DND-41 (cell line): ENCODE data around the gene WRNIP1.

Source experiments
- ATAC-seq: fragments of 200-7000 bp; cut with Tn5 transposase; 3 replicates; pipeline ENCODE4 v1.9.1; 2021; ENCODE audit warnings: low read depth; ENCODE audit not compliant: insufficient read depth
- DNase-seq: peaks from one replicate; pipeline ENCODE4 v3.0.0-alpha.2; 2020
- H2AFZ ChIP-seq: 2 replicates; pipeline ENCODE4 v1.6.0; 2012; ENCODE audit warnings: low read depth, low read length
- H3K27ac ChIP-seq: 2 replicates; pipeline ENCODE4 v1.5.1; 2012; ENCODE audit warnings: low read length, inconsistent platforms
- H3K27me3 ChIP-seq: fragments of 200-600 bp; sonication (generic); 2 replicates; pipeline ENCODE4 v1.6.0; 2012; ENCODE audit warnings: low read length, mild to moderate bottlenecking, inconsistent platforms; ENCODE audit not compliant: insufficient read depth, poor library complexity
- H3K36me3 ChIP-seq: 2 replicates; pipeline ENCODE4 v1.5.1; 2012; ENCODE audit warnings: low read length, inconsistent platforms; ENCODE audit not compliant: insufficient read depth
- H3K4me1 ChIP-seq: 2 replicates; pipeline ENCODE4 v1.5.1; 2012; ENCODE audit warnings: mild to moderate bottlenecking, low read length; ENCODE audit not compliant: insufficient read depth
- H3K4me2 ChIP-seq: 2 replicates; pipeline ENCODE4 v1.6.0; 2012; ENCODE audit warnings: mild to moderate bottlenecking, moderate library complexity, low read length, inconsistent platforms; ENCODE audit not compliant: insufficient read depth
- H3K4me3 ChIP-seq, 2 experiments: fragments of 200-600 bp in 1 of 2; shearing (Covaris generic) in 1 of 2; 2 replicates each; pipeline ENCODE4 v1.5.1; 2012 to 2016; ENCODE audit warnings: inconsistent platforms in 2 of 2, low read length in 2 of 2, mild to moderate bottlenecking in 2 of 2, low read depth in 1 of 2, moderate library complexity in 1 of 2
- H3K79me2 ChIP-seq: 2 replicates; pipeline ENCODE4 v1.6.0; 2012; ENCODE audit warnings: low read length, inconsistent platforms; ENCODE audit not compliant: insufficient read depth
- H3K9ac ChIP-seq: 2 replicates; pipeline ENCODE4 v1.6.0; 2012; ENCODE audit warnings: low read depth, mild to moderate bottlenecking, inconsistent platforms, low read length, moderate library complexity
- H3K9me3 ChIP-seq: 2 replicates; pipeline ENCODE4 v1.5.1; 2012; ENCODE audit warnings: low read length, moderate library complexity, mild to moderate bottlenecking, inconsistent platforms; ENCODE audit not compliant: insufficient read depth, severe bottlenecking
- H4K20me1 ChIP-seq: 2 replicates; pipeline ENCODE4 v1.6.0; 2012; ENCODE audit warnings: low read length; ENCODE audit not compliant: insufficient read depth
- CTCF ChIP-seq: IDR thresholded peaks from 2 replicates; pipeline ENCODE4 v1.5.1; 2012; ENCODE audit warnings: borderline replicate concordance, low read length, moderate library complexity, mild to moderate bottlenecking; ENCODE audit not compliant: poor library complexity, severe bottlenecking; ENCODE audit errors: extremely low read depth
- EZH2 ChIP-seq: IDR thresholded peaks from 3 replicates; pipeline ENCODE4 v1.6.1; 2012; ENCODE audit warnings: borderline replicate concordance, low read depth, mild to moderate bottlenecking, moderate library complexity, low read length, inconsistent platforms; ENCODE audit not compliant: severe bottlenecking

WRNIP1 gene

GRCh38 chr6:2737885-2738284 lies 27.3 kb upstream of the WRNIP1 start:
- no peak for ATAC-seq
- Histone ChIP-seq H3K4me1 (no peaks in the 10 kb centered on the region), H3K27me3 (peaks cover 3% of the 10 kb centered on the region), H3K9ac (no peak overlapping the region), H3K4me2 (no peak overlapping the region), H3K9me3 (no peaks in the 10 kb centered on the region), H3K27ac (no peak overlapping the region), H2AFZ (no peak overlapping the region), H3K36me3 (no peaks in the 10 kb centered on the region), H3K79me2 (no peaks in the 10 kb centered on the region), H4K20me1 (no peaks in the 10 kb centered on the region), H3K4me3 (no peak overlapping the region)
- DNase-seq: no peak
- TF ChIP-seq CTCF (no peak), EZH2 (no peak)

- H3K27me3 ChIP-seq: peaks cover 3% of the 10 kb centered on the region
- TF ChIP-seq CTCF: peak; percentile 74
- TF ChIP-seq EZH2: no peak
- no peaks in the 10 kb centered on the region for H3K36me3 ChIP-seq
- H3K4me1 ChIP-seq: no peaks in the 10 kb centered on the region
- H3K79me2 ChIP-seq: no peaks in the 10 kb centered on the region
- H3K4me3 ChIP-seq: no peak overlapping the region
- ATAC-seq (peak; percentile 62; the same call in 2 of the 3 replicates), DNase-seq (peak; percentile 43)
- no peaks in the 10 kb centered on the region for H4K20me1 ChIP-seq
- no peaks in the 10 kb centered on the region for H3K9me3 ChIP-seq
- no peak overlapping the region for H3K9ac ChIP-seq
- no peak overlapping the region for H3K4me2 ChIP-seq
- no peak overlapping the region for H3K27ac ChIP-seq
- no peak overlapping the region for H2AFZ ChIP-seq
These were observed 26.7 kb upstream of the WRNIP1 start for GRCh38 chr6:2738373-2738979.

GRCh38 chr6:2739335-2739734 lies 25.9 kb upstream of the WRNIP1 start:
- TF ChIP-seq CTCF (no peak), EZH2 (no peak)
- no peaks in the 10 kb centered on the region for H4K20me1 ChIP-seq
- no peak overlapping the region for H3K4me2 ChIP-seq
- peaks cover under 1% of the 10 kb centered on the region for H3K27me3 ChIP-seq
- no peaks in the 10 kb centered on the region for H3K4me1 ChIP-seq
- H3K79me2 ChIP-seq: no peaks in the 10 kb centered on the region
- no peak overlapping the region for H3K9ac ChIP-seq
- ATAC-seq (no peak), DNase-seq (no peak)
- H3K36me3 ChIP-seq: no peaks in the 10 kb centered on the region
- H3K4me3 ChIP-seq: no peak overlapping the region
- H2AFZ ChIP-seq: no peak overlapping the region
- H3K9me3 ChIP-seq: no peaks in the 10 kb centered on the region
- no peak overlapping the region for H3K27ac ChIP-seq
